DMS153 (cell line): Measurements from ENCODE around the gene INS.

Experiments used
- DNase-seq: peaks from one replicate; lab custom pipeline; 2025; lab: John Stamatoyannopoulos, UW

INS gene

GRCh38 chr11:2114430-2115241 lies 46.4 kb downstream of the INS start:
- no peak for DNase-seq

GRCh38 chr11:2113776-2114175 lies 47.2 kb downstream of the INS start:
- no peak for DNase-seq

GRCh38 chr11:2110521-2110920 lies 50.5 kb downstream of the INS start:
- no peak for DNase-seq
